K562 (cell line): ENCODE results near the gene ZIC3. TPM values are rescaled to one million over a fixed set of nuclear protein-coding genes. Genes with fewer than 3 reads are reported as not detected.

ENCODE experiments used
- ATAC-seq: fragments of 200-7000 bp; cut with Tn5 transposase; 3 replicates; pipeline ENCODE4 v1.9.1; 2020; ENCODE audit warnings: moderate library complexity
- BruUV-seq: library from RNA; stranded (reverse); fragments of 400-500 nt; replicated peaks from 2 replicates; lab custom pipeline; 2021; lab: Mats Ljungman, UMichigan
- CTCF ChIA-PET: fragments of 300-600 bp; formaldehyde crosslinking; extraction: SDS; loops from one replicate; lab custom pipeline; 2021; ENCODE audit warnings: low intra/inter-chr PET ratio; lab: Yijun Ruan, JAX
- POLR2A ChIA-PET: fragments of 300-600, 350-650 bp; sonication (Branson Sonifier 250); formaldehyde crosslinking; extraction: SDS; loops from one replicate; lab custom pipeline; 2021; ENCODE audit warnings: antibody characterized with exemption, inconsistent platforms; lab: Yijun Ruan, JAX
- DNase-seq, 4 experiments: peaks; one replicate each; pipeline versions ENCODE4 v3.0.0 to v3.0.0-alpha.2; 2011 to 2018; ENCODE audit warnings: low spot score in 3 of 4, mixed read lengths in 3 of 4; ENCODE audit errors: extremely low read depth in 1 of 4
- FAIRE-seq: peaks from 2 replicates; lab custom pipeline; 2011; peaks lifted over from hg19 to GRCh38; lab: Jason Lieb, UNC
- H2AFZ ChIP-seq: 2 replicates; pipeline ENCODE4 v1.6.0; 2011; ENCODE audit warnings: low read depth, low read length, control low read depth, inconsistent platforms
- H3K27ac ChIP-seq: fragments of 200-600 bp; 3 replicates; pipeline ENCODE4 v1.8.0; 2011; ENCODE audit warnings: low read depth, mild to moderate bottlenecking, control low read depth, inconsistent platforms, low read length, moderate library complexity, mixed read lengths; ENCODE audit errors: extremely low read depth
- H3K27me3 ChIP-seq, 2 experiments: fragments of 300-600 bp in 1 of 2; 2 replicates in 1 of 2; 3 replicates in 1 of 2; pipeline versions ENCODE4 v1.6.0 to v1.8.0; 2011; ENCODE audit warnings: inconsistent platforms in 2 of 2, low read length in 2 of 2, mild to moderate bottlenecking in 1 of 2, mixed read lengths in 1 of 2, moderate library complexity in 1 of 2; ENCODE audit not compliant: control insufficient read depth in 2 of 2, insufficient read depth in 2 of 2
- H3K36me3 ChIP-seq: fragments of 300-600 bp; 3 replicates; pipeline ENCODE4 v1.8.0; 2011; ENCODE audit warnings: mild to moderate bottlenecking, low read length, inconsistent platforms; ENCODE audit not compliant: control insufficient read depth, insufficient read depth
- H3K4me1 ChIP-seq, 2 experiments: fragments of 200-600 bp in 1 of 2; replicated peaks in 1 of 2; 2 replicates in 1 of 2; 3 replicates in 1 of 2; pipeline versions ENCODE4 v1.5.1 to v1.8.0; 2011; ENCODE audit warnings: inconsistent platforms in 2 of 2, low read length in 2 of 2, mild to moderate bottlenecking in 1 of 2, mixed read lengths in 1 of 2, moderate library complexity in 1 of 2; ENCODE audit not compliant: control insufficient read depth in 2 of 2, insufficient read depth in 2 of 2
- H3K4me2 ChIP-seq: 2 replicates; pipeline ENCODE4 v1.6.1; 2011; ENCODE audit warnings: low read length, control low read depth, inconsistent platforms, mixed read lengths; ENCODE audit not compliant: insufficient read depth
- H3K4me3 ChIP-seq: fragments of 200-600 bp; sonication (generic), shearing (Covaris generic); 2 replicates; pipeline ENCODE4 v1.5.1; 2016; ENCODE audit warnings: control low read depth, inconsistent platforms
- H3K79me2 ChIP-seq: fragments of 200-600 bp; 3 replicates; pipeline ENCODE4 v1.8.0; 2011; ENCODE audit warnings: low read length, inconsistent platforms; ENCODE audit not compliant: control insufficient read depth, insufficient read depth
- H3K9ac ChIP-seq, 2 experiments: 2 replicates each; pipeline versions ENCODE4 v1.6.0 to v1.6.1; 2011; ENCODE audit warnings: low read depth in 2 of 2, low read length in 2 of 2, control low read depth in 1 of 2, inconsistent platforms in 1 of 2, mild to moderate bottlenecking in 1 of 2, mixed read lengths in 1 of 2; ENCODE audit not compliant: insufficient read depth in 1 of 2
- H3K9me1 ChIP-seq: one replicate; pipeline ENCODE4 v1.6.0; 2011; ENCODE audit warnings: inconsistent platforms, mild to moderate bottlenecking, low read length, moderate library complexity; ENCODE audit not compliant: control insufficient read depth, insufficient read depth
- H3K9me3 ChIP-seq: replicated peaks from 2 replicates; pipeline ENCODE4 v1.5.1; 2011; ENCODE audit warnings: low read depth, low read length, inconsistent platforms; ENCODE audit not compliant: control insufficient read depth, insufficient read depth
- H4K20me1 ChIP-seq: replicated peaks from 2 replicates; pipeline ENCODE4 v1.6.1; 2011; ENCODE audit warnings: low read length, inconsistent platforms, mixed read lengths; ENCODE audit not compliant: control insufficient read depth, insufficient read depth
- ASH1L ChIP-seq: fragments of 450-650 bp; IDR thresholded peaks from 2 replicates; pipeline ENCODE4 v1.6.1; 2018; ENCODE audit warnings: borderline replicate concordance, mild to moderate bottlenecking, low read depth; ENCODE audit not compliant: partially characterized antibody
- FUS ChIP-seq: fragments of 200-400 bp; formaldehyde crosslinking; optimal IDR thresholded peaks from 2 replicates; pipeline ENCODE3; 2017; ENCODE audit warnings: low read depth, low read length
- GATA2 ChIP-seq: sonication (generic); formaldehyde crosslinking; IDR thresholded peaks from 2 replicates; pipeline ENCODE4 v1.4.0; 2020; ENCODE audit warnings: mild to moderate bottlenecking, missing genetic modification reagents
- GTF2A2 ChIP-seq: IDR thresholded peaks from 2 replicates; pipeline ENCODE4 v1.6.1; 2016; ENCODE audit warnings: mild to moderate bottlenecking, missing genetic modification characterization, missing compliant biosample characterization
- HMG20B ChIP-seq: fragments of 250-450 bp; sonication (Bioruptor Pico); IDR thresholded peaks from 2 replicates; pipeline ENCODE4 v1.5.0; 2021; ENCODE audit warnings: mild to moderate bottlenecking
- ILF3 ChIP-seq: fragments of 450-650 bp; IDR thresholded peaks from 2 replicates; pipeline ENCODE4 v1.6.1; 2018; ENCODE audit warnings: antibody characterized with exemption, mild to moderate bottlenecking, moderate library complexity, borderline replicate concordance
- MEF2D ChIP-seq: conservative IDR thresholded peaks from 2 replicates; pipeline ENCODE4 v1.6.1; 2016; ENCODE audit warnings: low read depth, missing genetic modification characterization, missing compliant biosample characterization
- ZNF146 ChIP-seq: IDR thresholded peaks from one replicate; pipeline ENCODE4 v1.6.1; 2018; ENCODE audit warnings: missing compliant biosample characterization; ENCODE audit not compliant: unreplicated experiment
- ZNF197 ChIP-seq: fragments of 200-800 bp; sonication (Bioruptor generic); IDR thresholded peaks from 2 replicates; pipeline ENCODE4 v1.6.1; 2016; ENCODE audit warnings: low read depth, missing genetic modification characterization, missing compliant biosample characterization
- WGBS: fragments of 100-300 bp; shearing (Covaris generic); methylation state at CpG from one replicate; pipeline ENCODE4 v1.1.6; 2016; ENCODE audit warnings: low coverage, mixed read lengths; ENCODE audit not compliant: insufficient coverage; ENCODE audit errors: missing lambda C conversion rate; 5-methylcytosine and 5-hydroxymethylcytosine counted together
- in situ Hi-C: fragments of 300-500 bp; cut with MboI; formaldehyde crosslinking; loops from 4 replicates; pipeline ENCODE4 v1.15.0; 2018; ENCODE audit warnings: inconsistent platforms, mixed read lengths
- intact Hi-C: fragments of 100-400 bp; cut with micrococcal nuclease; formaldehyde crosslinking; loops from 2 replicates; pipeline ENCODE4 v1.14.2; 2022
- polyA plus RNA-seq, 8 experiments: library from polyadenylated mRNA; depleted of rRNA in 4 of 8; stranded (reverse) in 5 of 8; unstranded in 3 of 8; fragments of >200 nt; fragmentation: Nextera tagmentation in 2 of 8; fragmentation: Illumina TruSeq in 1 of 8; extraction: Ambion mirVana in 2 of 8; extraction: Trizol in 1 of 8; gene quantifications; 2 replicates each; pipeline versions ENCODE4 v1.2.1 to v1.2.3, GENCODE V29; 2011 to 2014; ENCODE audit warnings: inconsistent platforms in 1 of 8, missing spikeins in 1 of 8
- total RNA-seq, 7 experiments: library from RNA; depleted of rRNA in 6 of 7; stranded (reverse); fragments of >200 nt in 6 of 7; fragmentation: Illumina TruSeq in 2 of 7; extraction: Trizol in 2 of 7; gene quantifications; 2 replicates each; pipeline versions ENCODE4 v1.2.1 to v1.2.3, GENCODE V29; 2011 to 2021; ENCODE audit warnings: low replicate concordance in 1 of 7
- TF ChIP-seq, protein P1 (sequence below), 2 experiments: IDR thresholded peaks; 2 replicates each; pipeline ENCODE4 v1.6.1; 2012; ENCODE audit warnings: improper control_type of control experiment in 2 of 2, low read depth in 2 of 2, low read length in 2 of 2, borderline replicate concordance in 1 of 2

Gene ZIC3
- total and polyA plus RNA-seq, 9 of the 15 experiments (the other 6 are each of a cell fraction or from before 2014, with no cell fraction given) = not detected

DNA sequence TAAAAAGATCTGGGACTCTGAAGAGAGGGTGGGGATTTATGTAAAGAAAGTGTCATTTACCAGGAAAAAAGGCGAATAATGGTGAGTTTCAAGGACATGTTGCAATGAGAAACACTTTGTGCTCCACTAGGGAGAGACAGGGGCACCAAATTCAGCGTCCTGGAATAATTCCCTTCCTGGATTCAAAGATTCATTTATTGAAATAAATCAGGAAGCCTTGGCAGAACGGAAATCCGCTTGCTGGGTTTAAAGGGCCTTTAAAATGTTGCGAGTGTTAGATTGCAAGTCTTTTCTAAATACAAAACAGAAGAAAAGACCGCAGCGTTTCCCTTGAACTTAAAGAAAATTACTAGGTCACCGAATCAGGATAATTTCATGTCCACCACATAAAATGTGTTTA is 3.8 kb upstream of the ZIC3 start (continued):
- TF ChIP-seq, protein P1, sequence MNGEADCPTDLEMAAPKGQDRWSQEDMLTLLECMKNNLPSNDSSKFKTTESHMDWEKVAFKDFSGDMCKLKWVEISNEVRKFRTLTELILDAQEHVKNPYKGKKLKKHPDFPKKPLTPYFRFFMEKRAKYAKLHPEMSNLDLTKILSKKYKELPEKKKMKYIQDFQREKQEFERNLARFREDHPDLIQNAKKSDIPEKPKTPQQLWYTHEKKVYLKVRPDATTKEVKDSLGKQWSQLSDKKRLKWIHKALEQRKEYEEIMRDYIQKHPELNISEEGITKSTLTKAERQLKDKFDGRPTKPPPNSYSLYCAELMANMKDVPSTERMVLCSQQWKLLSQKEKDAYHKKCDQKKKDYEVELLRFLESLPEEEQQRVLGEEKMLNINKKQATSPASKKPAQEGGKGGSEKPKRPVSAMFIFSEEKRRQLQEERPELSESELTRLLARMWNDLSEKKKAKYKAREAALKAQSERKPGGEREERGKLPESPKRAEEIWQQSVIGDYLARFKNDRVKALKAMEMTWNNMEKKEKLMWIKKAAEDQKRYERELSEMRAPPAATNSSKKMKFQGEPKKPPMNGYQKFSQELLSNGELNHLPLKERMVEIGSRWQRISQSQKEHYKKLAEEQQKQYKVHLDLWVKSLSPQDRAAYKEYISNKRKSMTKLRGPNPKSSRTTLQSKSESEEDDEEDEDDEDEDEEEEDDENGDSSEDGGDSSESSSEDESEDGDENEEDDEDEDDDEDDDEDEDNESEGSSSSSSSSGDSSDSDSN (IDR thresholded peaks at IDR 0.05; ENCODE audit: borderline replicate concordance in 1 of 2, low read depth in 2 of 2, low read length in 2 of 2) = no peak
- no peak for TF ChIP-seq ILF3
- no peak for TF ChIP-seq FUS
- TF ChIP-seq ZNF146 (CRISPR knock-in tag) = no peak
- no peak for TF ChIP-seq ZNF197 (CRISPR knock-in tag)

DNA sequence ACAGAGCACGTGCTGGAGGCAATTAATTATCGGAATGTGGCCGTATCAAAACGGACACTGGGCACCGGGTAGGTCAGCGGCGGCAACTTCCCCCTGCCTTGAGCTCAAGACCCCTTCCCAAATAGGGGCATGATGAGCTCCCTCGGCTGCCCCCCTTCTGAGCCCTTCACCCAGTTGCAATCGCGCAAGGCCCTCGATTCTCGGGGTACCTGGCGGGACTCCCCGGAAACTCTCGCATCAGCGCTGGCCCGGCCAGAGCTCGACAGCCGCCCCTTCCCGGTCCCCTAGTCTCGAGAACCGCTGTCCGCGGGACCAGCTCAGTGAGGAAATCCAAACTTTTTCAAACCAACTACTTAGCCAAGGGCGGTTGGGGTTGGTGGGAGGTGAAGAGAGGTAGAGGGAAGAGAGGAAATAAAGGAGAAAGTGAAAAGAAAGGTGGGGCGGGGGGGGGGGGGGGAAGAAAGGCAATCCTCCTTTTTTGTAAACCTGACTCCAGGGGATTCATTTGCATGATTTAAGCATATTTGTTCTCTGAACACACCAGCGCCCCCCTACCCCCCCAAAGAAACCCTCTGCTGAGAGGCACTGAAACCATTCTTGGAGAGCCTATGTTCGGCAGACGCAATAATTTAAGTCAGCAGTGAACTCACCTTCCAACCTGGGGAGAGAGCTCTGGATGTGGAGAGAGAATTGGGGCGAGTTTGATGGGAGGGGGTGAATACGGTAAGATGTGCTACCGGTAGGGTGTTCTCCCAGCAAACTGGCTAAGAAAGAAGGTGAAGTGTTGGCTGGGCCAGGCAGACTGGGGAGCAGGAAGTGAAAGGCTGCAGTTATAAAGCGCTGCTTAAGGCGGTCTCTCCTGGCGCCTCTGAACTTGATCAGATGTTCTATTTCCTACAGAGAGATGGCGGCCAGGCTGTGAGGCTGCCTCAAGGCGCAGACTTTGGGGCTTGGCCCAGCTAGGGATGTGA is 2.0 kb upstream of the ZIC3 start:
- peaks cover 0 to 6% of the 10 kb centered on the region in 2 experiments; a peak in 1 of 5 replicates for H3K27me3 ChIP-seq
- POLR2A ChIA-PET = interaction anchor here (0.8 kb wide), 1 partner anchor 1159 kb away, joined by 3 read pairs; no protein-coding TSS in a partner anchor
- H2AFZ ChIP-seq = no peak overlapping the region
- H3K79me2 ChIP-seq = no peaks in the 10 kb centered on the region
- DNase-seq (no peak), ATAC-seq (no peak), FAIRE-seq (no peak)
- in situ Hi-C loops = no loop called here
- no TSS peak for BruUV-seq
- no peaks in the 10 kb centered on the region for H3K9me3 ChIP-seq
- no peaks in the 10 kb centered on the region; a peak in 1 of 5 replicates for H3K4me1 ChIP-seq
- no peak overlapping the region for H3K27ac ChIP-seq
- under 1% methylated on average over 23 of the region's 37 CpGs for WGBS
- intact Hi-C loops = no loop called here
- H3K4me3 ChIP-seq = no peak overlapping the region
- no peak overlapping the region for H3K4me2 ChIP-seq
- no peak overlapping the region for H3K9ac ChIP-seq
- TF ChIP-seq GTF2A2 (tag) = no peak
- no peak for TF ChIP-seq MEF2D (tag)
- TF ChIP-seq ASH1L = no peak
- no peak for TF ChIP-seq HMG20B
- TF ChIP-seq GATA2 (CRISPR knock-in tag) = no peak
- no peaks in the 10 kb centered on the region for H3K36me3 ChIP-seq
- H4K20me1 ChIP-seq = no peaks in the 10 kb centered on the region
- H3K9me1 ChIP-seq = no peaks in the 10 kb centered on the region
- CTCF ChIA-PET = no interaction called here
